ENCODE results near the gene C10orf62. TPM values are rescaled to one million over a fixed set of nuclear protein-coding genes. Genes with fewer than 3 reads are reported as not detected.

The C10orf62 gene
- total and polyA plus RNA-seq, 2 of the 8 experiments (the other 6 are each of a cell fraction or from before 2014, with no cell fraction given), result 0.05 TPM; not detected in 1

DNA sequence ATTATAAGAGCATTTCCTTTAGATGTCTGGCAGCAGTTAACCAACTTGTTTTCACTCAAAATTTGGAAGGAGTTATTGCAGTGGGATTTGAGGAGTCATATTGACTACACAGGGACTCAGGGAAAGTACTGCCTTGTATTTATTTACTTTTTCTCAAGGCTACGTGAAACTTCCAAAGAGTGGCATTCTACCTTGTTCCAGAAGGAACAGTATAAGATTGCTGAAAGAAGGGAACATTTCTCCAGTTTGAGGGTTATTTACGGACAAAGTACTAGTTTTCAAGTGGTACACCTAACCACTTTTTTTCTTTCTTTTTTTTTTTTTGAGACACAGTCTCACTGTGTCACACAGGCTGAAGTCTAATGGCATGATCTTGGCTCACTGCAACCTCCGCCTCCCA, 38.7 kb downstream of the C10orf62 start:
- WGBS, 2 experiments (ENCODE audit: extremely low coverage in 1 of 2, insufficient coverage in 1 of 2, insufficient read length in 1 of 2, insufficient replicate concordance in 2 of 2, low coverage in 1 of 2, low lambda C conversion rate in 2 of 2, missing lambda C conversion rate in 1 of 2), result 96% methylated on average over 3 of the region's 3 CpGs; no CpG with 5 or more reads in 1 of the 2 experiments
- Histone ChIP-seq H3K14ac (ENCODE audit: insufficient read length) (no peak overlapping the region), H4K20me1 (replicated peaks in 1 of 2; ENCODE audit: control insufficient read depth in 1 of 2, insufficient read depth in 2 of 2, low read length in 2 of 2) (no peaks in the 10 kb centered on the region), H2AK5ac (ENCODE audit: low read depth, low read length) (no peak overlapping the region), H2BK120ac (replicated peaks; ENCODE audit: low read depth, low read length) (no peak overlapping the region), H2BK5ac (ENCODE audit: low read depth, low read length) (no peak overlapping the region), H2AFZ (ENCODE audit: low read length) (no peak overlapping the region), H3K27me3 (replicated peaks in 1 of 4; ENCODE audit: control insufficient read depth in 3 of 4, extremely low read depth in 1 of 4, insufficient read depth in 3 of 4, low read length in 3 of 4) (no peaks in the 10 kb centered on the region), H4K8ac (ENCODE audit: extremely low read depth, insufficient read depth, low read length) (no peak overlapping the region), H3K56ac (replicated peaks; ENCODE audit: insufficient read length, low read depth, low read length) (no peak overlapping the region), H4K91ac (replicated peaks; ENCODE audit: insufficient read length, low read length) (no peak overlapping the region), H2BK12ac (ENCODE audit: low read depth, low read length) (no peak overlapping the region), H3K36me3 (ENCODE audit: control insufficient read depth in 2 of 4, insufficient read depth in 4 of 4, low read length in 3 of 4) (no peaks in the 10 kb centered on the region), H3K4me2 (ENCODE audit: insufficient read depth in 1 of 2, low read depth in 2 of 2, low read length in 2 of 2) (no peak overlapping the region), H3K79me2 (ENCODE audit: control insufficient read depth in 1 of 2, insufficient read depth in 2 of 2, low read length in 2 of 2) (peaks cover 0 to 11% of the 10 kb centered on the region in 2 experiments; a peak in 2 of 4 replicates), H3K23me2 (ENCODE audit: low read depth, low read length) (no peaks in the 10 kb centered on the region; the same call in 1 of the 2 replicates), H3K4me3 (ENCODE audit: extremely low read depth in 1 of 4, insufficient read depth in 2 of 4, low read depth in 3 of 4, low read length in 4 of 4) (no peak overlapping the region), H4K5ac (ENCODE audit: insufficient read length, low read depth, low read length) (no peak overlapping the region), H2BK15ac (ENCODE audit: low read length) (no peak overlapping the region), H3K23ac (ENCODE audit: insufficient read length) (no peak overlapping the region), H3K9ac (replicated peaks in 1 of 4; ENCODE audit: extremely low read depth in 1 of 4, low read depth in 3 of 4, low read length in 3 of 4) (no peak overlapping the region), H3K9me3 (ENCODE audit: insufficient read depth in 2 of 2, low read depth in 1 of 2, low read length in 1 of 2) (no peaks in the 10 kb centered on the region), H3K4me1 (replicated peaks in 1 of 4; ENCODE audit: control insufficient read depth in 3 of 4, insufficient read depth in 4 of 4, low read length in 3 of 4) (no peaks in the 10 kb centered on the region), H2BK20ac (ENCODE audit: low read length) (no peak overlapping the region), H3K27ac (ENCODE audit: low read depth, low read length) (no peak overlapping the region), H3K4ac (replicated peaks; ENCODE audit: insufficient read length, low read depth, low read length) (no peak overlapping the region), H3K18ac (ENCODE audit: extremely low read depth, low read length) (no peak overlapping the region), H3K79me1 (ENCODE audit: low read depth, low read length) (no peaks in the 10 kb centered on the region)
- CTCF ChIA-PET (ENCODE audit: partially characterized antibody), result interaction anchor here (1.0 to 1.4 kb wide), 2 partner anchors 11 to 55 kb away, joined by 3 read pairs; no protein-coding TSS in a partner anchor
- no peak for FAIRE-seq
- POLR2A ChIA-PET (ENCODE audit: partially characterized antibody), result no interaction called here
- no peak for DNase-seq (ENCODE audit: low read depth in 1 of 2, low spot score in 2 of 2)
- TF ChIP-seq, protein P1, sequence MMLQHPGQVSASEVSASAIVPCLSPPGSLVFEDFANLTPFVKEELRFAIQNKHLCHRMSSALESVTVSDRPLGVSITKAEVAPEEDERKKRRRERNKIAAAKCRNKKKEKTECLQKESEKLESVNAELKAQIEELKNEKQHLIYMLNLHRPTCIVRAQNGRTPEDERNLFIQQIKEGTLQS (IDR thresholded peaks at IDR 0.05; ENCODE audit: insufficient read depth, low read depth, low read length), result no peak
- TF ChIP-seq KDM5A (IDR thresholded peaks at IDR 0.05; ENCODE audit: low read length) (no peak), SP1 (IDR thresholded peaks at IDR 0.05; ENCODE audit: low read depth, low read length) (no peak), CBX5 (IDR thresholded peaks at IDR 0.05; ENCODE audit: low read depth, low read length) (no peak), SP2 (IDR thresholded peaks at IDR 0.05; ENCODE audit: low read length) (no peak), HDAC2 (IDR thresholded peaks at IDR 0.05; ENCODE audit: borderline replicate concordance in 1 of 2, low read depth in 2 of 2, low read length in 2 of 2) (no peak), TCF12 (IDR thresholded peaks at IDR 0.05; ENCODE audit: low read depth, low read length) (no peak), RFX5 (IDR thresholded peaks at IDR 0.05; ENCODE audit: borderline replicate concordance, low read depth, low read length) (no peak), ATF2 (IDR thresholded peaks at IDR 0.05; ENCODE audit: low read length) (no peak), ZNF274 (IDR thresholded peaks at IDR 0.05; ENCODE audit: borderline replicate concordance, extremely low read depth, low read length) (no peak), SAP30 (IDR thresholded peaks at IDR 0.05; ENCODE audit: insufficient read depth, insufficient replicate concordance, low read length) (no peak), POU5F1 (IDR thresholded peaks at IDR 0.05; ENCODE audit: low read depth, low read length) (no peak)
